HTERT RPE-1 (cell line): ENCODE data around the gene SYT4.

Source experiments
- in situ Hi-C: fragments of 300-500 bp; cut with MboI; formaldehyde crosslinking; loops from 4 replicates; pipeline ENCODE4 v1.14.3; 2020; ENCODE audit warnings: low sequenced_read_pairs

Gene SYT4

DNA sequence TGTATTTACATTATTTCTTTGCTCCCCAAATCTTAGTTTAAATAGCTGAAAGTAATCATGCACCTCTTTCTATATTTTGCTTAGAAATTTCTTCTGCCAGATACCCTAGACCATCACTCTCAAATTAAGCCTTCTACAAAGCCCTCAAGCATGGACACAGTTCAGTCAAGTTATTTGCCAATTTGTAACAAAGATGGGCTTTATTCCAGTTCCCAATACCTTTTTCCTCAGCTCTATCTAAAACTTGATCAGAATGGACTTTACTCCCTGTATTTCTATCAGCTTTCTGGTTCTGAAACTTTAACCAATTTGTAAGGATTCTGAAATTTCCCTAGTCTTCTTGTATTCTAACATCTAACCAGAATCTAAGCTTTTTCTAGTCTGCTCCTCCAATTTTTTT is 56.6 kb downstream of the SYT4 start:
- in situ Hi-C loops: no loop called here
